ENCODE data around the gene TNFAIP3.
"Not testable (repeated sequence)": the region's sequence is repeated elsewhere in the genome, so short reads cannot be mapped to it uniquely, and the experiment has no call there.

TNFAIP3 gene

GRCh38 chr6:137882225-137882961 lies 15.3 kb downstream of the TNFAIP3 start:
- H3K4me3 ChIP-seq (ENCODE audit: low read length): no peak overlapping the region
- no peak for TF ChIP-seq CTCF (conservative IDR thresholded peaks at IDR 0.05; ENCODE audit: low read depth, low read length)
- DNase-seq (ENCODE audit: low read depth): no peak

GRCh38 chr6:137883400-137884148 lies 16.5 kb downstream of the TNFAIP3 start:
- TF ChIP-seq CTCF (conservative IDR thresholded peaks at IDR 0.05; ENCODE audit: low read depth, low read length): no peak
- DNase-seq (ENCODE audit: low read depth): no peak
- no peak overlapping the region for H3K4me3 ChIP-seq (ENCODE audit: low read length)

- TF ChIP-seq CTCF (conservative IDR thresholded peaks at IDR 0.05; ENCODE audit: low read depth, low read length): no peak
- no peak overlapping the region for H3K4me3 ChIP-seq (ENCODE audit: low read length)
- no peak for DNase-seq (ENCODE audit: low read depth)
These were observed 17.3 kb downstream of the TNFAIP3 start for GRCh38 chr6:137884149-137884909.

- DNase-seq (ENCODE audit: low read depth); H3K4me3 ChIP-seq (ENCODE audit: low read length): not testable (repeated sequence)
These were observed 17.8 kb downstream of the TNFAIP3 start for GRCh38 chr6:137884910-137885229.

GRCh38 chr6:137886226-137886625 lies 19.2 kb downstream of the TNFAIP3 start:
- DNase-seq (ENCODE audit: low read depth); H3K4me3 ChIP-seq (ENCODE audit: low read length): not testable (repeated sequence)

- no peak for DNase-seq (ENCODE audit: low read depth)
- no peak for TF ChIP-seq CTCF (conservative IDR thresholded peaks at IDR 0.05; ENCODE audit: low read depth, low read length)
- H3K4me3 ChIP-seq (ENCODE audit: low read length): no peak overlapping the region
These were observed 24.0 kb downstream of the TNFAIP3 start for GRCh38 chr6:137890983-137891537.

- no peak for TF ChIP-seq CTCF (conservative IDR thresholded peaks at IDR 0.05; ENCODE audit: low read depth, low read length)
- no peak for DNase-seq (ENCODE audit: low read depth)
- no peak overlapping the region for H3K4me3 ChIP-seq (ENCODE audit: low read length)
These were observed 25.2 kb downstream of the TNFAIP3 start for GRCh38 chr6:137892271-137892708.
